ENCODE measurements around the gene PTPRN2.

PTPRN2 gene

GRCh38 chr7:157671358-157672255 lies 916.0 kb downstream of the PTPRN2 start:
- no peak overlapping the region for H3K4me3 ChIP-seq (ENCODE audit: low read depth, low read length)
- TF ChIP-seq CTCF (IDR thresholded peaks at IDR 0.05; ENCODE audit: control insufficient read depth, extremely low read depth, insufficient read depth), result no peak
- no peak for DNase-seq (ENCODE audit: low read depth)

GRCh38 chr7:157670490-157671357 lies 916.9 kb downstream of the PTPRN2 start:
- no peak for DNase-seq (ENCODE audit: low read depth)
- TF ChIP-seq CTCF (IDR thresholded peaks at IDR 0.05; ENCODE audit: control insufficient read depth, extremely low read depth, insufficient read depth), result no peak
- H3K4me3 ChIP-seq (ENCODE audit: low read depth, low read length), result no peak overlapping the region

GRCh38 chr7:157669768-157670351 lies 917.8 kb downstream of the PTPRN2 start:
- H3K4me3 ChIP-seq (ENCODE audit: low read depth, low read length), result no peak overlapping the region
- no peak for DNase-seq (ENCODE audit: low read depth)
- no peak for TF ChIP-seq CTCF (IDR thresholded peaks at IDR 0.05; ENCODE audit: control insufficient read depth, extremely low read depth, insufficient read depth)

GRCh38 chr7:157668884-157669767 lies 918.5 kb downstream of the PTPRN2 start:
- H3K4me3 ChIP-seq (ENCODE audit: low read depth, low read length), result no peak overlapping the region
- no peak for DNase-seq (ENCODE audit: low read depth)
- TF ChIP-seq CTCF (IDR thresholded peaks at IDR 0.05; ENCODE audit: control insufficient read depth, extremely low read depth, insufficient read depth), result no peak

- H3K4me3 ChIP-seq (ENCODE audit: low read depth, low read length), result no peak overlapping the region
- no peak for TF ChIP-seq CTCF (IDR thresholded peaks at IDR 0.05; ENCODE audit: control insufficient read depth, extremely low read depth, insufficient read depth)
- DNase-seq (ENCODE audit: low read depth), result no peak
Measured at GRCh38 chr7:157668221-157668883, 919.3 kb downstream of the PTPRN2 start.

All from LNCaP clone FGC (cell line).